ENCODE data around the gene SLX9. TPM values are rescaled to one million over a fixed set of nuclear protein-coding genes. Genes with fewer than 3 reads are reported as not detected.

SLX9 gene
- total and polyA plus RNA-seq, 2 donors (not counting 3 experiments of a cell fraction or from before 2014, with no cell fraction given) = 27.0 to 50.6 TPM

GRCh38 chr21:45003331-45004058 lies 63.7 kb downstream of the SLX9 start:
- H3K9ac ChIP-seq (replicated peaks; ENCODE audit: extremely low read depth, insufficient read depth, low read length) = no peak overlapping the region
- no peaks in the 10 kb centered on the region for H4K20me1 ChIP-seq (replicated peaks; ENCODE audit: control insufficient read depth, extremely low read depth, insufficient read depth, low read length)
- H3K79me2 ChIP-seq (ENCODE audit: control insufficient read depth, insufficient read depth, low read length) = no peaks in the 10 kb centered on the region
- POLR2A ChIA-PET = no interaction called here
- H3K27me3 ChIP-seq (ENCODE audit: control insufficient read depth in 2 of 2, insufficient read depth in 2 of 2, low read length in 2 of 2) = no peaks in the 10 kb centered on the region
- no peak overlapping the region for H3K27ac ChIP-seq (ENCODE audit: insufficient read depth, low read depth, low read length)
- BruUV-seq (replicated peaks) = no TSS peak
- dilution Hi-C loops (cut with MboI; ENCODE audit: extremely low pct_ligation_motif_present, low sequenced_read_pairs) = no loop called here
- no peak overlapping the region for H2AFZ ChIP-seq (ENCODE audit: low read depth, low read length)
- H3K9me1 ChIP-seq (replicated peaks; ENCODE audit: control insufficient read depth, extremely low read depth, insufficient read depth, low read length) = no peaks in the 10 kb centered on the region
- no peak overlapping the region for H3K4me2 ChIP-seq (ENCODE audit: insufficient read depth, low read length)
- no peak for TF ChIP-seq POLR2A (IDR thresholded peaks at IDR 0.05; ENCODE audit: low read depth, low read length)
- no peak for TF ChIP-seq JUN (IDR thresholded peaks at IDR 0.05; ENCODE audit: borderline replicate concordance, insufficient read depth, insufficient read length, low read depth)
- no peak for TF ChIP-seq FOS (IDR thresholded peaks at IDR 0.05; ENCODE audit: borderline replicate concordance, insufficient read depth, low read length)
- no peak for TF ChIP-seq EZH2 (IDR thresholded peaks at IDR 0.05; ENCODE audit: borderline replicate concordance, low read depth, low read length, severe bottlenecking)
- TF ChIP-seq GATA2 (IDR thresholded peaks at IDR 0.05; ENCODE audit: insufficient read depth, insufficient read length, low read depth, low read length) = no peak
- no peak for TF ChIP-seq MYC (IDR thresholded peaks at IDR 0.05; ENCODE audit: low read depth, low read length)
- TF ChIP-seq POLR2AphosphoS5 (IDR thresholded peaks at IDR 0.05; ENCODE audit: insufficient read depth, low read depth, low read length) = no peak
- TF ChIP-seq, protein P1, sequence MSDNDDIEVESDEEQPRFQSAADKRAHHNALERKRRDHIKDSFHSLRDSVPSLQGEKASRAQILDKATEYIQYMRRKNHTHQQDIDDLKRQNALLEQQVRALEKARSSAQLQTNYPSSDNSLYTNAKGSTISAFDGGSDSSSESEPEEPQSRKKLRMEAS (IDR thresholded peaks at IDR 0.05; ENCODE audit: insufficient read depth, insufficient read length) = no peak
- TF ChIP-seq, protein P2, sequence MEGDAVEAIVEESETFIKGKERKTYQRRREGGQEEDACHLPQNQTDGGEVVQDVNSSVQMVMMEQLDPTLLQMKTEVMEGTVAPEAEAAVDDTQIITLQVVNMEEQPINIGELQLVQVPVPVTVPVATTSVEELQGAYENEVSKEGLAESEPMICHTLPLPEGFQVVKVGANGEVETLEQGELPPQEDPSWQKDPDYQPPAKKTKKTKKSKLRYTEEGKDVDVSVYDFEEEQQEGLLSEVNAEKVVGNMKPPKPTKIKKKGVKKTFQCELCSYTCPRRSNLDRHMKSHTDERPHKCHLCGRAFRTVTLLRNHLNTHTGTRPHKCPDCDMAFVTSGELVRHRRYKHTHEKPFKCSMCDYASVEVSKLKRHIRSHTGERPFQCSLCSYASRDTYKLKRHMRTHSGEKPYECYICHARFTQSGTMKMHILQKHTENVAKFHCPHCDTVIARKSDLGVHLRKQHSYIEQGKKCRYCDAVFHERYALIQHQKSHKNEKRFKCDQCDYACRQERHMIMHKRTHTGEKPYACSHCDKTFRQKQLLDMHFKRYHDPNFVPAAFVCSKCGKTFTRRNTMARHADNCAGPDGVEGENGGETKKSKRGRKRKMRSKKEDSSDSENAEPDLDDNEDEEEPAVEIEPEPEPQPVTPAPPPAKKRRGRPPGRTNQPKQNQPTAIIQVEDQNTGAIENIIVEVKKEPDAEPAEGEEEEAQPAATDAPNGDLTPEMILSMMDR (IDR thresholded peaks at IDR 0.05; ENCODE audit: extremely low read depth in 1 of 2, insufficient read depth in 1 of 2, low read depth in 1 of 2, low read length in 2 of 2) = no peak
- H3K9me3 ChIP-seq (replicated peaks; ENCODE audit: control insufficient read depth, insufficient read depth, low read length) = no peaks in the 10 kb centered on the region
- intact Hi-C loops (cut with micrococcal nuclease) = no loop called here
- no peaks in the 10 kb centered on the region for H3K36me3 ChIP-seq (ENCODE audit: control insufficient read depth in 2 of 2, extremely low read depth in 1 of 2, insufficient read depth in 2 of 2, low read length in 2 of 2)
- no peak overlapping the region for H3K4me3 ChIP-seq (replicated peaks in 1 of 3; ENCODE audit: insufficient read depth in 1 of 3, low read depth in 1 of 3, low read length in 3 of 3)
- CTCF ChIA-PET = interaction anchor here (1.0 kb wide), 2 partner anchors 9 to 53 kb away, joined by 3 to 4 read pairs; no protein-coding TSS in a partner anchor
- DNase-seq (ENCODE audit: low read depth, low spot score) (no peak), FAIRE-seq (no peak)
- peaks cover 17% of the 10 kb centered on the region for H3K4me1 ChIP-seq (ENCODE audit: control insufficient read depth, extremely low read depth, insufficient read depth, low read length)

Measured in endothelial cell of umbilical vein (primary cell).